GM21529 (cell line): ENCODE results near the gene MAP2K5.

Source experiments
- ATAC-seq: cut with Tn5 transposase; IDR thresholded peaks from one replicate; pipeline ENCODE4 v1.9.1; 2021; ENCODE audit not compliant: unreplicated experiment

Gene MAP2K5

DNA sequence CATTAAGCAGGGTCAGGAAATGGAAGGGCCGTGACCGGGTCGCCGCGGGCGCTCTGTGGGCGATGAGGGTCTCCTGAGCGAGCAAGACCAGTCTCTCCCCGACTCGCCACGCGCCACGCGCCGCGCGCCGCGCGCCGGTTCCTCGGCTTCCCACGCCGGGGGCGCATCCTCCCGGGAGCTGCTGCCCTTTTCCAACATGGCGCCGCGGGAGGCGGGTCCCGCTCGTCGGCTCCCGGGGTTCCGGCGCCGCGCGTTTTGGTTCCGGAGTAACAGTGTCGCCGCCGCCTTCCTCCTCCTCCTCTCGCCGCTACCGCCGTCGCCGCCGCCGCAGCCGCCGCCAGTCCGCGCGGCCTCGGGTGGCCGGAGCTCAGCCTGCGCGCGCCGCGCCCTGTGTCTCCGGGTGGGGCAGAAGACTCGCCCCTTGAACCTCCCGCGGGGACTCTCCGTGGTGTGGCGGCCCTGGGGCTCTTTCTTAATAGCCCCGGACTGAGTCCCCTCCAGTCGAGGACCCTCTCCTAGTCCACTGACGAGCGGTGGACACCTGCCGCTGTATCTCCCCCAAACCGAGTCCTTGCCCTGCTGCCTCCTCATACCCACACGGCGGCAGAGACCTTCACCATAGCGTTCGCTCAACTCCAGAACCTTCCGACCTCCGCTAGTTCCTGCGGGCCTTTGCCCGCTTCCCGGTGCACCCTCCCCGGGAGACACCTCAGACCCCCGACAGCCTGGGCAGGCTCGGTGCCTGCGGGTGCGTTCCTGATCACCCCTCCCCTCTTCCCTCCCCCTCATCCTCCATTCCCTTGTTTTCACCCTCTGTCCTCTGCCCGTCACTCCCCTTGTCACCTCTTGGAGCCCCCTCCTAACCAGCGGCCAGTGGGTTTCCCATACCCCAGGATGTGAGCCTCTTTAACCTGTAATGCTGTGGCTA, at the start of gene MAP2K5:
MAP2K5 (plus strand) TSS at position 284 of the 928 bp plus-strand sequence; CDS start at position 917, 633 bp downstream.
- ATAC-seq = no peak

GRCh38 chr15:67495585-67495984, 46.9 kb upstream of the MAP2K5 start:
- no peak for ATAC-seq

DNA sequence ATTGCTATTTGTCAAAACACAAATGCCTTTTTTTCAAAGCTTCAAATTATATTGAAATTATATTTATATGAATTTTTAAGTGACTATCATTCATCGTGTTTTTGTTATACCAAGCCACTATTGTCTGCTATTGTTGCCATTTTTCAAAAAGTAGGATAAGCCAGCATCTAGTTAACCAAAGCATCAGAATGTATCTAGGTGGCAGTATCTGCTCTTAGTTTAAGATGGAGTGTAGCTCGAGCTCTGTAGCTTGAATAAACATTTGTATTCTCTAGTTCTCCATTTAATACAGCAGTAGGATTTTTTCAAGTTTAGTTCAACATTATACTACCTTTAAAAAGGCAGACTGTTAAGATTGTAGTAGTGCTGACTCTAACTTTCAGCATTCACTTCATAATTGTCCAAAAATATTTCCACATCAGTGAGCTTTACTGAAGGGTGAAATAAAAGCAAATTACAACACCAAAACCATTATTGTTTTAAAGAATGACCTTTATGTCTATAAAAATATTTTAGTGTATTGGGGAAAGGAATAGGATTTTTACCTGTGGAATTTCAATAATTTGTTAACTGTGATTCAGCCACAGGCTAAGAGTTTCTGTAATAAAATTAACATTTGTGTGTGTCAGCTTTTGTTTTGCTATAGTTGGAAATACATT, 41.2 kb upstream of the MAP2K5 start:
- no peak for ATAC-seq

- ATAC-seq = no peak
Measured at GRCh38 chr15:67501836-67502461, 40.6 kb upstream of the MAP2K5 start.

DNA sequence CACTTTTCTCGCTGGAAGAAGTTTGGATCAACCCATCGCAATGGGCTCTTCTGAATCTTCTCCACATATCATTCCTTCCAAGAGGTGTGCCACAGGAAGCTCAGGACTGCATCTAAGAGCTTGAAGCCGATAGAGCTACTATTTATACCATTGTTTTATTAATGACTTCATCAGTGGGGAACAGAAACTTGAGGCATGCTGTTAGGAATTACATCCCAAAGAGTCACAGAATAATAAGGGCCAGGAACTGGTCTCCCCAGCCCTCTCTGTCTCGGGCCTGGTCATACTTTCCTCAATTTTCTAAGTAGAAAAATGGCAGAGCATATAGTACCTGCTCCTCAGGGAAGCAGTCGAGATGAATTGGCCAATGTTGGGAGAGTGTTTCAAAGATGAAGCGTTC, 38.4 kb upstream of the MAP2K5 start:
- ATAC-seq = no peak

GRCh38 chr15:67504796-67505195, 37.7 kb upstream of the MAP2K5 start:
- ATAC-seq = no peak

DNA sequence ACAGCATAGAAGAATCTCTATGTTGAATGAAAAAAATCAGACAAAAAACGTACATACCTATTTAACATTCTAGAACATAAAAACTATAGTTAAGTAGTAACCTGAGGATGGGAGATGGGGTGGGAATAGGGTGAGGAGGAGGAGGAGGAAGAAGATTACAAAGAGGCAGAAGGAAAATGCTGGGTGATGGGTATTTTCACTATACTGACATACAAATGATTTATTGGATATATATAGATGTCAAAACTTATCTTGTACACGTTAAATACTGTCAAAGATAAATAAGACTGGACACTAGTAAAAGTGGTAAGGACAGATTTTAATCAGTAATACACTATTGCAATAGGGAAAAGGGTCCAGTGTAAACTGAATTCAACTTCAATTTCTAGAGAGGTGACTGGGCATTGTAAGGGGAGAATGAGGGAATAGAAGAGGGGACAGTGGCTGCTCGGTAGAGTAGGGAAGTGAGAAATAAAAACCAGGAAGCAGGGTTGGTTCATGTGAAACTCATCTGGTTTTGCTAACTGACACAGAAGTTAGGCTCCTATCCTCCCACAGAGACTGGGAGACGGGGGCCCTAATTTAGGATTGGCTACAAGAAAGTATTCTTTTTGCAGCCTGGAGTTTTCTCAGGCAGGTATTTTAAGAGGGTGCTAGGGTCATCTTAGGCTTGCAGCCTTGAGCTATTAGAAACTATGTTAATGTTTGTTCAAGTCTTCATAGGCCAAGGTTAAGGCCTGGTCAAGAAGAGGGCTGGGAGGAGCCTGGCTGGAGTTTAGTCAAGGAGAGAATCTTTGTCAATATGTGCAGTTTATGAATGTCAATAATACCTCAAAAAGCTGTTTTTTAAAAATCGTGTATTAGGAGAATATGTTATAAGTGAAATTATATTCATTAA, 36.6 kb upstream of the MAP2K5 start:
- ATAC-seq = no peak

DNA sequence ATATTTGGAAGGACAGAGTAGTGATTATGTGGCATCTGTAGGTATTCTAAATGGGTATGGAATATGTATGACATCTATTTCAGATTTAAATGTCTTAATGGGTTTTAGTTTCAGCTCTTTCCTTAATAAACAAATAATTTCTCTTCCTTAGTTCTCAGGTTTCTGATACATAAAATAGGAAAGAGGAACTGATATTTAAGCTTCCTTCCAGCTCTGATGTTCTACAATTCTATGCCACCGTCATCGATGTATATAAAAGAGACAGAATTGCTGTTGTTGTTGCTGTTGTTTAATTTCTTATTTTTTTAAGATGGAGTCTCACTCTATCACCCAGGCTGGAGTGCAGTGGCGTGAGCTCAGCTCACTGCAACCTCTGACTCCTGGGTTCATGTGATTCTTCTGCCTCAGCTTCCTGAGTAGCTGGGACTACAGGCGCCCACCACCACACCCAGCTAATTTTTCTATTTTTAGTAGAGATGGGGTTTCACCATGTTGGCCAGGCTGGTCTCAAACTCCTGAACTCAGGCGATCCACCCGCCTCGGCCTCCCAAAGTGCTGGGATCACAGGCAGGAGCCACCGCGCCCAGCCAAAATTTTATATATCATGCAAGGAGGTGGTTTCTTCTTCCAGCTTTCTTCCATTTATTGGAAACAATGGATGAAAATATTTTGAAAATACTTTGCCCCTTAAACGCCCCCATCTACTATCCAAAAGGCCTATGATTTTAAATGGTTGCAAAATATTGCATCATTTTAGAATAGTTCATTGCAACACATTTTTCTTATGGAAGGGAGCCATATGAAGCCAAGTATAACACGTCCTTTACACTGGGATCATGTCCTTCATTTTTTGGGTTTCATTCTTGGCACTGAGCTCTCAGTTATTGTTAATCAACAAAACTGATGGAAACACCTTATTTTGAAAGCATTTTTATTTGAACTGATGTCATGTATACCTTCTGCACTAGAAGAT, 35.4 kb upstream of the MAP2K5 start:
- ATAC-seq = no peak

GRCh38 chr15:67508407-67508806, 34.1 kb upstream of the MAP2K5 start:
- no peak for ATAC-seq

GRCh38 chr15:67509918-67510317, 32.6 kb upstream of the MAP2K5 start:
- no peak for ATAC-seq

DNA sequence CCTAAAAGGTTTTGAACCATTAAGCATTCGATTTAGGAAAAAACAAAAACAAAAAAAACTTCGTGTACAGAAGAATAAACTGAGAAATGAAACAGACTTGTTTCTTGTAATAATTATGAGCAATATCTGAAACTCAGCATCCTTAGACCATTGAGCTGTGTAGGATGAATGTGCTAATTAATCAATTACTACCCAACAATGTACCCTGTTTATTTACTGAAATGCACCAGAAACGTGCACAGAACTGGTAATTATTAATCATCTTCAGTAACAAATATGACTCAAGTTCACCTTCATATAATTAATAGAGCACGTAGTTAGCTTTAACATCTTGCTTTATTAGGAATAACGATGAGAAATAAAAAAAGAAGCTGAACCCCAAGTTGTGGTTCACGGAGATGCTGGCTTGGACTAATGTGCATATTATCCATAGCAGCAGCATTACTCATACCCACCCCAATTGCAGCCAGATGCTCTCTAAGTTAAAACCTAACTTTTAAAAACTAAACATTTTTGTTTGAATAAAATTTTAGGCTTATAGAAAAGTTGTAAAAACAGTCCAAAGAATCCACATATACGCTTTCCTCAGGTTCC, 31.8 kb upstream of the MAP2K5 start:
- ATAC-seq = no peak

DNA sequence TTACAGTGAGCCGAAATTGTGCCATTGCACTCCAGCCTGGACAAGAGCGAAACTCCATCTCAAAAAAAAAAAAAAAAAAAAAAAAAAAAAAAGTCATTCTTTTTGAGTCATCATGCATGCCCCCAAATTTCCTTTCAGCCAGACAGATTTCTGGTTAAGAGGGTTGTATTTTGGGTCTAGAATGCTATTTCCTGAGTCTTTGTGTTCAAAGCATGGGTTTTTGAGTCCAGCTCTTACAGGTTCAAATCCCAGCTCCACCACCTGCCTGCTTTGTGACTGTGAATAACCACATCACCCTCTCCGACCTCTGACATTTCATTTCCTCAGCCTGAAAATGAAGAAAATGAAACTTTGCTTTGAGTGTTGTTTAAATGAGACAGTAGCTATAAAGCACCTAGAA, 30.9 kb upstream of the MAP2K5 start:
- no peak for ATAC-seq

DNA sequence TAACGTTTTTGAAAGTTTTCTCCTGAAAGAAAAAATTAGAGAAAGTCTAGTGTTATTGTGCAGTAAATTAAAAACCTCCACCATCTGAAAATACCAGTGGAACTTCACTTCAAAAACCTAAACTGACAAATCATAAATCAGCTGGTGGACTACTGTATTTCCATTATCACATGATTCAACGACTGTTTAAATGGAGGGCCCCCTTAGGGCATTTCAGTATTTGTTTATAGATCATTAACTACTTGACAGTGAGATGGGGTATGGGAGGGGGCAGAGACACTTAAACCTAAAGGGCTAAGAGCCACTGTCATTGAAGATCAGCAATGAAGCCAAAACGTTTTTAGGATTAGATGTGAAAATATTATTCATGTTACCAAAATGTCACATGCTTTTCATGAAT, 30.4 kb upstream of the MAP2K5 start:
- ATAC-seq = no peak

GRCh38 chr15:67512933-67513714, 29.4 kb upstream of the MAP2K5 start:
- no peak for ATAC-seq

DNA sequence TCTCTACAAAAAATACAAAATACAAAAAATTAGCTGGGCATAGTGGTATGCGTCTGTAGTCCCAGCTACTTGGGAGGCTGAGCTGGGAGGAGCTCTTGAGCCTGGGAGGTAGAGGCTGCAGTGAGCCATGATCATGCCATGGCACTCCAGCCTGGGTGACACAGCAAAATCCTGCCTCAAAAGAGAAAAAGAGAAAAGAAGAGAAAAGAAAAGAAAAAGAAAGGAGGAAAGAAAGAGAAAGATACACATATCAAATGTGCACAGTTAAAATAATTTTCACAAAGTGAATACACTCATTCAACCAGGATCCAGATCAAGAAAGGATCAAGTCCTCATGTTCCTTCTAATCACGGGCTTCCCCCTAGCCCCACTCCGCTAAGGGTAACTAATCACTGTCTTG, 27.4 kb upstream of the MAP2K5 start:
- ATAC-seq = no peak

DNA sequence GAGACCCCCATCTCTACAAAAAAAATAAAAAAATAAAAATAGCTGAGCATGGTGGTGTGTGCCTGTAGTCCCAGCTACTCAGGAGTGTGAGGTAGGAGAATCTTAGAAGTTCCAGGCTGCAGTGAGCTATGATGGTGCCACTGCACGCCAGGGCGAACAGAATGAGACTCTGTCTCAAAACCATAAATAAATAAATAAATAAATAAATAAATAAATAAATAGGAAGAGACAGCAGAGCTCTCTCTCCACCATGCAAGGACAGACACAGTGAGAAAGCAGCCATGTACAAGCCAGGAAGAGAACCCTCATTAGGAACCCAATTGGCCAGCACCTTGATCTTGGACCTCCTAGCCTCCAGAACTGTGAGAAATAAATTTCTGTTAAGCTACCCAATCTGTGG, 26.9 kb upstream of the MAP2K5 start:
- ATAC-seq = no peak

- ATAC-seq = no peak
Measured at GRCh38 chr15:67520321-67521028, 22.0 kb upstream of the MAP2K5 start.
